Spinal cord (tissue), 10 donors: Measurements from ENCODE around the gene MTERF4. TPM values are rescaled to one million over a fixed set of nuclear protein-coding genes. Genes with fewer than 3 reads are reported as not detected.

Source experiments
- DNase-seq, 6 donors: peaks; one replicate each; pipeline versions ENCODE4 v3.0.0 to v3.0.0-alpha.2; 2013 to 2015; ENCODE audit warnings: low spot score in 6 of 6, low read depth in 4 of 6
- H3K27ac ChIP-seq: one replicate; pipeline ENCODE4 v1.5.1; 2013; ENCODE audit warnings: low read depth, low read length, control low read depth
- H3K27me3 ChIP-seq: one replicate; pipeline ENCODE4 v1.6.1; 2013; ENCODE audit warnings: low read length; ENCODE audit not compliant: control insufficient read depth, insufficient read depth
- H3K36me3 ChIP-seq: one replicate; pipeline ENCODE4 v1.6.1; 2013; ENCODE audit warnings: low read length; ENCODE audit not compliant: control insufficient read depth, insufficient read depth
- H3K4me1 ChIP-seq: one replicate; pipeline ENCODE4 v1.6.1; 2013; ENCODE audit warnings: low read length; ENCODE audit not compliant: control insufficient read depth, insufficient read depth
- H3K4me3 ChIP-seq: one replicate; pipeline ENCODE4 v1.5.1; 2013; ENCODE audit warnings: low read depth, low read length, control low read depth
- H3K9me3 ChIP-seq: one replicate; pipeline ENCODE4 v1.6.1; 2013; ENCODE audit warnings: low read length; ENCODE audit not compliant: control insufficient read depth, insufficient read depth
- WGBS: methylation state at CpG from one replicate; pipeline ENCODE4 v1.1.5; 2013; ENCODE audit warnings: missing lambda C conversion rate; ENCODE audit not compliant: insufficient coverage; 5-methylcytosine and 5-hydroxymethylcytosine counted together
- polyA plus RNA-seq, 2 donors: library from polyadenylated mRNA; unstranded; fragments of 120-200 nt; gene quantifications; one replicate each; pipeline ENCODE4 v1.2.1, GENCODE V29; 2013; ENCODE audit not compliant: insufficient read length in 2 of 2
- total RNA-seq, 2 donors: library from RNA; depleted of rRNA in 1 of 2; stranded (reverse); fragments of 120-200 nt in 1 of 2; fragments of >200 nt in 1 of 2; gene quantifications; one replicate each; pipeline versions ENCODE4 v1.2.3 to v1.2.4, GENCODE V29; 2013 to 2014
- donor health status: healthy.

MTERF4 gene
- total and polyA plus RNA-seq, 4 donors = 41.8 to 68.2 (median 51.5) TPM

- DNase-seq = no peak
- Histone ChIP-seq H3K27me3 (peaks cover 3% of the 10 kb centered on the region), H3K27ac (no peak overlapping the region), H3K4me3 (no peak overlapping the region), H3K4me1 (peaks cover 15% of the 10 kb centered on the region), H3K9me3 (no peaks in the 10 kb centered on the region), H3K36me3 (peaks cover 9% of the 10 kb centered on the region)
- 59% methylated on average over 15 of the region's 15 CpGs for WGBS
Observed at GRCh38 chr2:241066893-241067341, 35.2 kb downstream of the MTERF4 start.

GRCh38 chr2:241066171-241066892 lies 35.8 kb downstream of the MTERF4 start:
- no peak overlapping the region for H3K27ac ChIP-seq
- H3K27me3 ChIP-seq = peaks cover 3% of the 10 kb centered on the region
- peaks cover 15% of the 10 kb centered on the region for H3K4me1 ChIP-seq
- DNase-seq = no peak
- no peak overlapping the region for H3K4me3 ChIP-seq
- H3K9me3 ChIP-seq = no peaks in the 10 kb centered on the region
- WGBS = 94% methylated on average over 21 of the region's 21 CpGs
- H3K36me3 ChIP-seq = peaks cover 7% of the 10 kb centered on the region

- WGBS = 75% methylated on average over 27 of the region's 27 CpGs
- H3K9me3 ChIP-seq = no peaks in the 10 kb centered on the region
- H3K27ac ChIP-seq = no peak overlapping the region
- peaks cover 3% of the 10 kb centered on the region for H3K27me3 ChIP-seq
- H3K4me1 ChIP-seq = peaks cover 15% of the 10 kb centered on the region
- DNase-seq = no peak
- H3K4me3 ChIP-seq = no peak overlapping the region
- peaks cover 3% of the 10 kb centered on the region for H3K36me3 ChIP-seq
Observed at GRCh38 chr2:241065355-241065803, 36.7 kb downstream of the MTERF4 start.

- Histone ChIP-seq H3K27ac (no peak overlapping the region), H3K27me3 (peaks cover 3% of the 10 kb centered on the region), H3K9me3 (no peaks in the 10 kb centered on the region), H3K36me3 (peaks cover 3% of the 10 kb centered on the region), H3K4me1 (peaks cover 15% of the 10 kb centered on the region), H3K4me3 (no peak overlapping the region)
- 73% methylated on average over 16 of the region's 23 CpGs for WGBS
- DNase-seq = no peak
Observed at GRCh38 chr2:241064802-241065354, 37.2 kb downstream of the MTERF4 start.

GRCh38 chr2:241064008-241064801 lies 37.9 kb downstream of the MTERF4 start:
- DNase-seq = no peak
- 47% methylated on average over 24 of the region's 32 CpGs for WGBS
- H3K9me3 ChIP-seq = no peaks in the 10 kb centered on the region
- no peak overlapping the region for H3K27ac ChIP-seq
- H3K36me3 ChIP-seq = peaks cover 3% of the 10 kb centered on the region
- peaks cover 15% of the 10 kb centered on the region for H3K4me1 ChIP-seq
- peaks cover 3% of the 10 kb centered on the region for H3K27me3 ChIP-seq
- H3K4me3 ChIP-seq = no peak overlapping the region

GRCh38 chr2:241063587-241063986 lies 38.5 kb downstream of the MTERF4 start:
- no peak overlapping the region for H3K4me3 ChIP-seq

GRCh38 chr2:241063093-241063551 lies 39.0 kb downstream of the MTERF4 start:
- Histone ChIP-seq H3K27me3 (peaks cover 3% of the 10 kb centered on the region), H3K36me3 (peaks cover 3% of the 10 kb centered on the region), H3K4me3 (no peak overlapping the region), H3K4me1 (peaks cover 15% of the 10 kb centered on the region), H3K9me3 (no peaks in the 10 kb centered on the region), H3K27ac (no peak overlapping the region)
- 66% methylated on average over 13 of the region's 13 CpGs for WGBS
- DNase-seq = no peak

More at GRCh38 chr2:241063587-241063986, 38.5 kb downstream of the MTERF4 start:
- Histone ChIP-seq H3K36me3 (peaks cover 3% of the 10 kb centered on the region), H3K9me3 (no peaks in the 10 kb centered on the region), H3K27me3 (peaks cover 3% of the 10 kb centered on the region), H3K27ac (no peak overlapping the region), H3K4me1 (peaks cover 15% of the 10 kb centered on the region)
- 58% methylated on average over 6 of the region's 8 CpGs for whole genome bisulfite sequencing
- DNase-seq = no peak

- H3K27me3 ChIP-seq = peaks cover 3% of the 10 kb centered on the region
- no peak overlapping the region for H3K4me3 ChIP-seq
- WGBS = 73% methylated on average over 15 of the region's 15 CpGs
- no peak overlapping the region for H3K27ac ChIP-seq
- H3K9me3 ChIP-seq = no peaks in the 10 kb centered on the region
- H3K4me1 ChIP-seq = peaks cover 15% of the 10 kb centered on the region
- peaks cover 3% of the 10 kb centered on the region for H3K36me3 ChIP-seq
- no peak for DNase-seq
Observed at GRCh38 chr2:241062389-241063092, 39.5 kb downstream of the MTERF4 start.

- Histone ChIP-seq H3K27me3 (peaks cover 3% of the 10 kb centered on the region), H3K27ac (no peak overlapping the region), H3K36me3 (no peaks in the 10 kb centered on the region), H3K9me3 (no peaks in the 10 kb centered on the region), H3K4me1 (peaks cover 15% of the 10 kb centered on the region), H3K4me3 (no peak overlapping the region)
- peak in 3 of 6 donors; percentile 7 to 59 (median 43) for DNase-seq
- WGBS = 67% methylated on average over 5 of the region's 6 CpGs
Observed at GRCh38 chr2:241061275-241061674, 40.8 kb downstream of the MTERF4 start.
